Measurements from ENCODE around the gene CSMD2.

The CSMD2 gene

DNA sequence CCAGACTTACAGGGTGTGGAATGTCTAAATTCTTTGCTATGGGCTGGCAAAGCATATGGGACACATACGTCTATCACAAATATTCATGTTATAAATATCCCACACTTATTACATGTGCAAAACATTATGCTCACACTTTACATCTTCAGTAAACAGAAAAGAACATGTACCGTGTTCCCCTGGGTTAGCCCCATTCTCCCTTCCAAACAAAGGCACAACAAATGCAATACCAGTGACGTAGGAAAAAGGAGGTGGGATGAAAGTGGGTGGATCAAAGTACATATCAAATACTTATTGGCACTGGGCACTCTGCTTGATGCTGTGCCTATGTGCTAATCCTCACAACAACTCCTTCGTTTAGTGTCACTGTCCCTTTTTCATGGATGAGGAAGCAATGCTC, 521.8 kb downstream of the CSMD2 start:
- no peak overlapping the region for H3K4me3 ChIP-seq (ENCODE audit: low read depth, low read length)
- TF ChIP-seq CTCF (IDR thresholded peaks at IDR 0.05; ENCODE audit: low read depth, low read length): no peak

GRCh38 chr1:33641104-33641830, 523.8 kb downstream of the CSMD2 start:
- TF ChIP-seq CTCF (IDR thresholded peaks at IDR 0.05; ENCODE audit: low read depth, low read length): 0 out of 2 replicates have a peak, but pooled peaks have one; percentile 7

DNA sequence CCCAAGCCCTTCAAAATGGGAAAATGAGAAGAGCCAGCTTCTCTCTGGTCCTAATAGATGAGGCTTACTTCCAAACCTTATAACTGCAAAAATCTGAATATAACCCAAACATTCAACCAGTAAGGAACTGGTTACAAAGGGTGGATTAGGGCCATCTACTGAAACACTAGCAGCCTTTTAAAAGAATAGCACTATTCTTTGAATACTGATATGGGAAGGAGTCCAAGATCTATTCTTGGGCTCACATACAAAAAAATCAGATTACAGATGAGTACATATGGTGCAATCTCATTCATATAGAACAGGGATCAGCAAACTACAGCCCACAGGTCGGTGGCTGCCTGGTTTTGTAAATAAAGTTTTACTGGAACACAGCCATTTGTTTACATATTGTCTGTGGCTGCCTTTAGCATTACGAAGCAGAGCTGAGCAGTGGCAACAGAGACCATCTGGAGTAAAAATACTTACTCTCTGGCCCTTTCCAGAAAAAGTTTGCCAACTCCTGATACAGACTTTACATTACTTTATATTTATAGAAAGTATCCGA, 524.8 kb downstream of the CSMD2 start:
- no peak for TF ChIP-seq CTCF (IDR thresholded peaks at IDR 0.05; ENCODE audit: low read depth, low read length)
- H3K4me3 ChIP-seq (ENCODE audit: low read depth, low read length): no peak overlapping the region

More at GRCh38 chr1:33641104-33641830, 523.8 kb downstream of the CSMD2 start:
- no peak overlapping the region for H3K4me3 ChIP-seq (ENCODE audit: low read depth, low read length)

GRCh38 chr1:33637846-33638440, 527.1 kb downstream of the CSMD2 start:
- no peak overlapping the region for H3K4me3 ChIP-seq (ENCODE audit: low read depth, low read length)

DNA sequence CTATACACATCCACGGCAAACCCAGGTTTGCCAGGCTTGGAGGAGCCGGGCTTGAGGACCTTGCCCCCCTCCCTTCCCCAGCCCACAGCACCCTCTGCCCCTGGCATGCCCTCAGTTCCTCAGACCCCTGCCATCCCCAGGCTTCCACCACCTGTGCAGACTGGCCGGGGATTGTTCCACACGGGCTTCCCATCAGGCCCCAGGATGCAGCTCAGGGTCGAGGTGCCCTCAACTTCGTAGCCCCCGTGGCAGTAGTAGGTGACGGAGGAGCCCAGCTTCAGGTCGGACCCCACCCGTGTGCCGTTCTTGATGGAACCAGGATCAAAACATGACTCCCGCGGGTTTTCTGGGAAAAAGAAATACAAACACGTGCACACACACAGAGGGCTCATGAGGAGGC, 528.8 kb downstream of the CSMD2 start:
- H3K4me3 ChIP-seq (ENCODE audit: low read depth, low read length): no peak overlapping the region
- no peak for TF ChIP-seq CTCF (IDR thresholded peaks at IDR 0.05; ENCODE audit: low read depth, low read length)

More at GRCh38 chr1:33637846-33638440, 527.1 kb downstream of the CSMD2 start:
- TF ChIP-seq CTCF (IDR thresholded peaks at IDR 0.05; ENCODE audit: low read depth, low read length): no peak

- TF ChIP-seq CTCF (IDR thresholded peaks at IDR 0.05; ENCODE audit: low read depth, low read length): no peak
- H3K4me3 ChIP-seq (ENCODE audit: low read depth, low read length): no peak overlapping the region
Observed at GRCh38 chr1:33635336-33636012, 529.6 kb downstream of the CSMD2 start.

Measured in WI38 (cell line).